Activated naive CD8-positive, alpha-beta T cell treated with anti-CD3 and anti-CD28 coated beads, Interleukin-2, amount 50 U/mL, for 24 hours (primary cell): Measurements from ENCODE around the gene PEAR1.

Experiments
- ATAC-seq: fragments of 150-1000 bp; cut with Tn5 transposase; one replicate; pipeline ENCODE4 v1.10.0; 2021
- DNase-seq: peaks from one replicate; pipeline ENCODE4 v3.0.0; 2021
- H3K27ac Mint-ChIP-seq: one replicate; pipeline ENCODE4 v1.8.0; 2021; ENCODE audit warnings: mild to moderate bottlenecking, mixed read lengths
- H3K27me3 Mint-ChIP-seq: one replicate; pipeline ENCODE4 v1.8.0; 2021; ENCODE audit warnings: mixed read lengths
- H3K36me3 Mint-ChIP-seq: one replicate; pipeline ENCODE4 v1.8.0; 2021; ENCODE audit warnings: low read depth, mixed read lengths
- H3K4me1 Mint-ChIP-seq: one replicate; pipeline ENCODE4 v1.8.0; 2021; ENCODE audit warnings: mixed read lengths
- H3K4me3 Mint-ChIP-seq: one replicate; pipeline ENCODE4 v1.8.0; 2021; ENCODE audit warnings: mild to moderate bottlenecking, moderate library complexity, mixed read lengths
- H3K9me3 Mint-ChIP-seq: one replicate; pipeline ENCODE4 v1.8.0; 2021; ENCODE audit warnings: mixed read lengths

PEAR1 gene

DNA sequence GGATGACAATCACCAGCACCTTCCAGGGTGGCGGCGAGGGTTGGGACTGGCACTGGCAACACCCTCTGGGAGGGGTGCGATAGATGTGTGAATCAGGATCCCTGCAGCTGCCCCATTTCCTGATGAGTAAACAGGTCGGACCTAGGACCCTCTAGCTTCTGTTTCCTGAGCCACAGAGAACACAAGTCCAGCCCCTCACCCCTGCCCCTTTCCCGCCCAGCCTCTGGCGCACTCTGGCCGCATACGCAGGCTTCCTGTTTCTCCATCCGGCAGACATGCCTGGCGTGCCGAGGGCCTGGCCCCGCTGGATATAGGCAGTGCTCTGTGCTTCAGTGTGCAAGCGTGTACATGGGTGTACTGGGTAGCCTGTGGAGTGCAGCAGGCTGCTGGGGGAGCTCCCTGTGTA, 4.6 kb downstream of the PEAR1 start:
- Mint-ChIP-seq H3K9me3 (no peaks in the 10 kb centered on the region), H3K27me3 (peaks cover 43% of the 10 kb centered on the region), H3K27ac (no peak overlapping the region), H3K4me3 (no peak overlapping the region), H3K4me1 (peaks cover 6% of the 10 kb centered on the region), H3K36me3 (no peaks in the 10 kb centered on the region)
- DNase-seq (no peak), ATAC-seq (no peak)

DNA sequence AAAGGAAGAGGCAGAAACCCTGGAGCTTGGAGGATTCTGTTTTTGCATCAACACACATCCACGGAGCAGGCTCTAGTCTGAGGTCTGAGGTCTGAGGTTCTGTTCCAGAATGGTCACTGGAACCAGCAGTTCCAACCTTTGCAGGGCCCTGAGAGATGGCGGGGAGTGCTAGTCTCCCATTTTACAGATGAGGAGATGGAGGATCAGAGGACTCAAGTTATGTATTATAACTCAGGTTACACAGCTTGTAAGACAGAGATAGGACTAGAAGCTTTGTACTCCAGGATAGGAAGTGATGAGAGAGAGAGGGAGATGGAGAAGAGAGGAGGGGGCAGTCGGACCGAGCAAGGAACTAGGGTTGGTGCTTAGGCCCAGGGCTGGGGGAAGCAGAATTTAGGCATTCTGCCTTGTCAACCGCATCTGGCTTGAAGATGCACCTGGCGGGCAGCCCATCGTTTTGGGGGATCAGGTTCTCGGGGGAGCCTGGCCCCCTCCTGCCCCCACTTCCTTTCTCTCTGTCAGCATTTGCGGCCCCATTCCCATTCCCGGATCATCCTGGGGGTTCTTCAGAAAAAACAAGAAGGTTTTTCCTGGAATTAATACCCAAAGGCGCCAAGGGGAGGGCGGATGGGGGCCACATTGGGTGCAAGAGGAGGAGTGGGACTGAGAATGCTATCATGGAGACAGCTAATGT, 5.6 kb downstream of the PEAR1 start:
- H3K4me3 Mint-ChIP-seq, result no peak overlapping the region
- no peak for ATAC-seq
- no peaks in the 10 kb centered on the region for H3K36me3 Mint-ChIP-seq
- H3K27me3 Mint-ChIP-seq, result peaks cover 40% of the 10 kb centered on the region
- H3K9me3 Mint-ChIP-seq, result no peaks in the 10 kb centered on the region
- H3K27ac Mint-ChIP-seq, result no peak overlapping the region
- no peak for DNase-seq
- H3K4me1 Mint-ChIP-seq, result peaks cover 4% of the 10 kb centered on the region

DNA sequence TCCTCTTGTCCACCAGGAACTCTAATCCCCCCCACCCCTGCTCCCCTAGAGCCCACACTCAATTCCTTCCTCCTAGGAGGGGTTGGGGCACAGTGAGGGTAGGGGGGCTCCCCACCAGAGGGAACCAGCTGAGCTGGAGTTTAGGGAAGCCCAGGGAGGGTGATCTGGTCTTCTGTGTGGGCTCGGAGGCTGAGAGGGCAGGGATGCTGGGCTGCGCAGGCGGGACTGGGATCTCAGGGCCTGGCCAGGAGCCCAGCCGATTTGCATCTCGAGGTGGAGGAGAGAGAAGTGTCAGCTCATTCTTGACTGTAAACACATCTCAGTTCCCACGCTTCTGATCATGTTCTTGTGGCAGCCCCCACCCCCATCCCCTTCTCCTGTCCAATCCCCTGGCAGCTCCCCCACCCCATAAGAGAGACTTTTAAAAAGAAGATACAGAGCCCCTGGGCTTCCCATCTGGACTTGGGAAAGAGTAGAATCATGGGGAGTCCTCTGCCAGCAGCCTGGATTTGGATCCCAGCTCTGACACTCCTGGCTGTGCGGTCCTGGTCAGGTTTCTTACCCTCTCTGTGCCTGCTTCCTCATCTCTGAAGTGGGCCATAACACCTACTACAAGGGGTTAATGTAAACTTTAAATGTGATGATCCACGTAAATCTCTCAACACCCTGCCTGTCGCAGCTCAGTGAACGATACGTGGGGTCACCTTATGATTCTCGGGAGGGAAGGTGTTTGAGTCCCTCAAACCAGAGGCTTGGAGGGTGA, 6.6 kb downstream of the PEAR1 start:
- H3K4me3 Mint-ChIP-seq, result no peak overlapping the region
- H3K27ac Mint-ChIP-seq, result no peak overlapping the region
- no peaks in the 10 kb centered on the region for H3K36me3 Mint-ChIP-seq
- no peaks in the 10 kb centered on the region for H3K9me3 Mint-ChIP-seq
- peaks cover 34% of the 10 kb centered on the region for H3K27me3 Mint-ChIP-seq
- DNase-seq, result no peak
- no peak for ATAC-seq
- peaks cover 4% of the 10 kb centered on the region for H3K4me1 Mint-ChIP-seq

GRCh38 chr1:156900896-156901589, 7.5 kb downstream of the PEAR1 start:
- H3K27me3 Mint-ChIP-seq, result peaks cover 30% of the 10 kb centered on the region
- H3K27ac Mint-ChIP-seq, result no peak overlapping the region
- peaks cover 4% of the 10 kb centered on the region for H3K4me1 Mint-ChIP-seq
- no peak overlapping the region for H3K4me3 Mint-ChIP-seq
- DNase-seq, result no peak
- H3K36me3 Mint-ChIP-seq, result no peaks in the 10 kb centered on the region
- no peak for ATAC-seq
- H3K9me3 Mint-ChIP-seq, result no peaks in the 10 kb centered on the region

GRCh38 chr1:156901590-156901900, 8.0 kb downstream of the PEAR1 start:
- ATAC-seq (no peak), DNase-seq (no peak)
- H3K4me1 Mint-ChIP-seq, result peaks cover 4% of the 10 kb centered on the region
- no peaks in the 10 kb centered on the region for H3K36me3 Mint-ChIP-seq
- no peak overlapping the region for H3K4me3 Mint-ChIP-seq
- H3K27me3 Mint-ChIP-seq, result peaks cover 30% of the 10 kb centered on the region
- H3K27ac Mint-ChIP-seq, result no peak overlapping the region
- no peaks in the 10 kb centered on the region for H3K9me3 Mint-ChIP-seq

GRCh38 chr1:156901966-156902915, 8.7 kb downstream of the PEAR1 start:
- peaks cover 6% of the 10 kb centered on the region for H3K4me1 Mint-ChIP-seq
- DNase-seq, result no peak
- no peak overlapping the region for H3K27ac Mint-ChIP-seq
- H3K4me3 Mint-ChIP-seq, result no peak overlapping the region
- H3K9me3 Mint-ChIP-seq, result no peaks in the 10 kb centered on the region
- no peaks in the 10 kb centered on the region for H3K36me3 Mint-ChIP-seq
- peaks cover 28% of the 10 kb centered on the region for H3K27me3 Mint-ChIP-seq
- no peak for ATAC-seq

DNA sequence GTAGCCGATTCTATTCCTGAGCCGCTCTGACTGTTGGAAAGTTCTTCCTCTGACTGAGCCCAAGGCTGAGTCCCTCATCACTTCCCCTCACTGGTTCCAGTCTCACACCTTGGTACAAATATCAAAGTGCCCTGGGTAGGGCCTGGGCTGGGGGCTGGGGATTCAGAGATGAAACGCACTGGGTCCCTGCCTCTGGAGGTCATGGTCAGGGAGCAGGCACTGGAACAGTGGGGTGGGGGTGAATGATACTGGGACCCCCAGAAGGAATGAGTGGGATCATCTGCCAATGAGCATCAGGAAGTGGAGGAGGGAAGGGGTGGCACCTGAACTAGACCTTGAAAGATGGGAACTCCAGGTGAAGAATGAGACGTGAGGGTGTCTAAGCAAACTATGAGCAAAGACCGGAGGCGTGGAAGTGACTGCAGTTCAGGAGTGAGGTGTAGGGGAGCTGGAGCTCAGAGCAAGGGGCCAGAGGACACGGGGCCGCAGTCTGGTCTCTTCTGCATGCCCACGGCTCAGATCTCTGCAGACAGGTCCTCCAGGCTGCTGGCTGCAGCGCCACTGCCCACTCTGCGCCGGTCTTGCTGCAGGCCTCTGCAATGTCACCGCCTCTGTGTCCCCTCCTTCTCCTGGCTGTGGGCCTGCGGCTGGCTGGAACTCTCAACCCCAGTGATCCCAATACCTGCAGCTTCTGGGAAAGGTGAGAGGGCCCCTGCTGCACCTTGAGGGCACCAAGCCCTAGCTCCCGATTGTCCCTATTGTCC, 10.0 kb downstream of the PEAR1 start:
- ATAC-seq (no peak), DNase-seq (no peak)
- Mint-ChIP-seq H3K36me3 (no peaks in the 10 kb centered on the region), H3K4me1 (peaks cover 2% of the 10 kb centered on the region), H3K27ac (no peak overlapping the region), H3K4me3 (no peak overlapping the region), H3K27me3 (peaks cover 17% of the 10 kb centered on the region), H3K9me3 (no peaks in the 10 kb centered on the region)

GRCh38 chr1:156904187-156904959, 10.9 kb downstream of the PEAR1 start:
- no peak for ATAC-seq
- H3K36me3 Mint-ChIP-seq, result no peaks in the 10 kb centered on the region
- peaks cover 11% of the 10 kb centered on the region for H3K27me3 Mint-ChIP-seq
- no peak overlapping the region for H3K4me3 Mint-ChIP-seq
- no peaks in the 10 kb centered on the region for H3K9me3 Mint-ChIP-seq
- DNase-seq, result no peak
- peaks cover 2% of the 10 kb centered on the region for H3K4me1 Mint-ChIP-seq
- no peak overlapping the region for H3K27ac Mint-ChIP-seq

DNA sequence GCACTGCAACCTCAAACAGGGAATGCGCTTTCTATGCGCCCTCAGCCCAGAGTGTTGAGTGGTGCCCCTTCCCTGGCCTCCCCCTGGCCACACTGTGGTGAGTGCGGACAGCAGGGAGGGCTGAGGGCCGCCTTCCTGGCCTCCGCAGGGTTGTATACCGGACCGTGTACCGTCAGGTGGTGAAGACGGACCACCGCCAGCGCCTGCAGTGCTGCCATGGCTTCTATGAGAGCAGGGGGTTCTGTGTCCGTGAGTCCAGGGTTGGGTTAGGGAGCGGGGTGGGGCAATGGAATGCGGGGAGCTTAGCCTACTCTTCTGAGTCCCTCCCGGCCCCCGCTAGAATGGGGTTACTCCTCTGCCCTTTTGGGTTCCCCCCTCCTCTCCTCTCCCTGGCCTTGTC, 11.7 kb downstream of the PEAR1 start:
- Mint-ChIP-seq H3K4me1 (peaks cover 2% of the 10 kb centered on the region), H3K36me3 (no peaks in the 10 kb centered on the region), H3K4me3 (no peak overlapping the region), H3K27ac (no peak overlapping the region), H3K27me3 (peaks cover 9% of the 10 kb centered on the region), H3K9me3 (no peaks in the 10 kb centered on the region)
- DNase-seq (no peak), ATAC-seq (no peak)

DNA sequence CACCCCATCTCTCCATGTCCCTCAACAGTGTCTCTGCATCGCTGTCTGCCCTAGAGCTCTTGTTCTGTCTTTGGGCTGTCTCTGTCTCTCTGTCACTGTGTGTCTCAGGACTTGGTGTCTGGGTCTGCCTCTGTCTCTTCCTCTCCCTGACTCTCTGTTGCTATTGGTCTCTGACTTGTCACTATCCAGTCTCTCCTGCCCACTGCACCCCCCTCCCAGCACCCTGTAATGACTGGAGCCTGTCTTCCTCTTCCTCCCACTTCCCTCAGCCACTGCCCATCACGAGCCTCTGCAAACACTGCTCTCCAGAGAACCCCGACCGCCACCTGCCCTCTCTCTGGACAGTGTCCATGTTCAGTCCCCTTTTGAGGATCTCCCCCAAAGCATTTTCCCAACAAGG, 12.1 kb downstream of the PEAR1 start:
- H3K27me3 Mint-ChIP-seq, result peaks cover 6% of the 10 kb centered on the region
- no peak overlapping the region for H3K4me3 Mint-ChIP-seq
- H3K4me1 Mint-ChIP-seq, result peaks cover 2% of the 10 kb centered on the region
- H3K36me3 Mint-ChIP-seq, result no peaks in the 10 kb centered on the region
- H3K27ac Mint-ChIP-seq, result no peak overlapping the region
- ATAC-seq, result no peak
- no peak for DNase-seq
- H3K9me3 Mint-ChIP-seq, result no peaks in the 10 kb centered on the region

- ATAC-seq, result no peak
- Mint-ChIP-seq H3K27me3 (peaks cover 11% of the 10 kb centered on the region), H3K36me3 (no peaks in the 10 kb centered on the region), H3K9me3 (no peaks in the 10 kb centered on the region), H3K27ac (no peak overlapping the region), H3K4me3 (no peak overlapping the region), H3K4me1 (peaks cover 2% of the 10 kb centered on the region)
- no peak for DNase-seq
These were observed 12.8 kb downstream of the PEAR1 start for GRCh38 chr1:156906206-156906906.

- H3K27me3 Mint-ChIP-seq, result peaks cover 8% of the 10 kb centered on the region
- H3K4me1 Mint-ChIP-seq, result peaks cover 2% of the 10 kb centered on the region
- no peaks in the 10 kb centered on the region for H3K9me3 Mint-ChIP-seq
These were observed 15.0 kb downstream of the PEAR1 start for GRCh38 chr1:156908541-156908940.

GRCh38 chr1:156908955-156909354, 15.4 kb downstream of the PEAR1 start:
- Mint-ChIP-seq H3K27me3 (peaks cover 8% of the 10 kb centered on the region), H3K4me3 (no peak overlapping the region), H3K4me1 (peaks cover 3% of the 10 kb centered on the region), H3K9me3 (no peaks in the 10 kb centered on the region), H3K27ac (no peak overlapping the region), H3K36me3 (no peaks in the 10 kb centered on the region)
- ATAC-seq (no peak), DNase-seq (no peak)

More at GRCh38 chr1:156908541-156908940, 15.0 kb downstream of the PEAR1 start:
- Mint-ChIP-seq H3K27ac (no peak overlapping the region), H3K36me3 (no peaks in the 10 kb centered on the region), H3K4me3 (no peak overlapping the region)
- DNase-seq, result no peak
- ATAC-seq, result no peak
